ENCODE data around the gene COX5A.

GRCh38 chr15:74895830-74896229, 42.0 kb downstream of the COX5A start:
- TF ChIP-seq, protein P1, sequence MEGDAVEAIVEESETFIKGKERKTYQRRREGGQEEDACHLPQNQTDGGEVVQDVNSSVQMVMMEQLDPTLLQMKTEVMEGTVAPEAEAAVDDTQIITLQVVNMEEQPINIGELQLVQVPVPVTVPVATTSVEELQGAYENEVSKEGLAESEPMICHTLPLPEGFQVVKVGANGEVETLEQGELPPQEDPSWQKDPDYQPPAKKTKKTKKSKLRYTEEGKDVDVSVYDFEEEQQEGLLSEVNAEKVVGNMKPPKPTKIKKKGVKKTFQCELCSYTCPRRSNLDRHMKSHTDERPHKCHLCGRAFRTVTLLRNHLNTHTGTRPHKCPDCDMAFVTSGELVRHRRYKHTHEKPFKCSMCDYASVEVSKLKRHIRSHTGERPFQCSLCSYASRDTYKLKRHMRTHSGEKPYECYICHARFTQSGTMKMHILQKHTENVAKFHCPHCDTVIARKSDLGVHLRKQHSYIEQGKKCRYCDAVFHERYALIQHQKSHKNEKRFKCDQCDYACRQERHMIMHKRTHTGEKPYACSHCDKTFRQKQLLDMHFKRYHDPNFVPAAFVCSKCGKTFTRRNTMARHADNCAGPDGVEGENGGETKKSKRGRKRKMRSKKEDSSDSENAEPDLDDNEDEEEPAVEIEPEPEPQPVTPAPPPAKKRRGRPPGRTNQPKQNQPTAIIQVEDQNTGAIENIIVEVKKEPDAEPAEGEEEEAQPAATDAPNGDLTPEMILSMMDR (IDR thresholded peaks at IDR 0.05) = no peak
- no peak for TF ChIP-seq EZH2 (IDR thresholded peaks at IDR 0.05; ENCODE audit: borderline replicate concordance, insufficient read depth, low read depth, low read length, poor library complexity, severe bottlenecking)
